SK-N-SH treated with all-trans-retinoic acid at 6 μM for 48 hours (cell line): Measurements from ENCODE around the gene BPNT1.

Source experiments
- ATAC-seq: fragments of 200-7000 bp; cut with Tn5 transposase; 3 replicates; pipeline ENCODE4 v1.9.1; 2020; ENCODE audit warnings: mild to moderate bottlenecking, moderate library complexity
- ARNTL ChIP-seq: fragments of 450-650 bp; formaldehyde crosslinking; IDR thresholded peaks from 2 replicates; pipeline ENCODE4 v1.5.0; 2020; ENCODE audit warnings: low read depth, mild to moderate bottlenecking, moderate library complexity, borderline replicate concordance
- BACH2 ChIP-seq: fragments of 250-450 bp; sonication (Bioruptor Pico); IDR thresholded peaks from 2 replicates; pipeline ENCODE4 v1.9.0; 2021; ENCODE audit warnings: mild to moderate bottlenecking, borderline replicate concordance
- CSDC2 ChIP-seq: fragments of 250-450 bp; sonication (Bioruptor Pico); IDR thresholded peaks from 2 replicates; pipeline ENCODE4 v1.5.0; 2020; ENCODE audit warnings: mild to moderate bottlenecking, moderate library complexity
- CSRNP3 ChIP-seq: fragments of 250-450 bp; sonication (Bioruptor Pico); IDR thresholded peaks from 2 replicates; pipeline ENCODE4 v1.5.1; 2021; ENCODE audit warnings: mild to moderate bottlenecking, moderate library complexity
- ESRRG ChIP-seq: fragments of 250-450 bp; sonication (Bioruptor Pico); IDR thresholded peaks from 2 replicates; pipeline ENCODE4 v1.6.1; 2021; ENCODE audit warnings: mild to moderate bottlenecking
- ISL1 ChIP-seq: fragments of 250-450 bp; sonication (Bioruptor Pico); IDR thresholded peaks from 2 replicates; pipeline ENCODE4 v2.1.2; 2022; ENCODE audit warnings: mild to moderate bottlenecking, moderate library complexity
- OSR1 ChIP-seq: fragments of 250-450 bp; sonication (Bioruptor Pico); IDR thresholded peaks from 2 replicates; pipeline ENCODE4 v1.8.0; 2022; ENCODE audit warnings: moderate library complexity, mild to moderate bottlenecking, inconsistent platforms
- PATZ1 ChIP-seq: fragments of 250-450 bp; sonication (Bioruptor Pico); IDR thresholded peaks from 2 replicates; pipeline ENCODE4 v1.8.0; 2020; ENCODE audit warnings: mild to moderate bottlenecking, moderate library complexity, borderline replicate concordance
- PPARA ChIP-seq: fragments of 250-450 bp; sonication (Bioruptor Pico); IDR thresholded peaks from 2 replicates; pipeline ENCODE4 v1.5.0; 2020; ENCODE audit warnings: mild to moderate bottlenecking, borderline replicate concordance
- RARB ChIP-seq: fragments of 250-450 bp; sonication (Bioruptor Pico); IDR thresholded peaks from 2 replicates; pipeline ENCODE4 v1.8.0; 2021; ENCODE audit warnings: mild to moderate bottlenecking, moderate library complexity
- SNAI2 ChIP-seq: fragments of 250-450 bp; sonication (Bioruptor Pico); IDR thresholded peaks from 2 replicates; pipeline ENCODE4 v1.5.0; 2020; ENCODE audit warnings: mild to moderate bottlenecking, moderate library complexity
- TCF4 ChIP-seq: fragments of 250-450 bp; sonication (Bioruptor Pico); IDR thresholded peaks from 2 replicates; pipeline ENCODE4 v1.8.0; 2021; ENCODE audit warnings: mild to moderate bottlenecking, moderate library complexity, borderline replicate concordance
- TOX ChIP-seq: fragments of 250-450 bp; sonication (Bioruptor Pico); IDR thresholded peaks from 2 replicates; pipeline ENCODE4 v1.8.0; 2021; ENCODE audit warnings: mild to moderate bottlenecking, moderate library complexity, borderline replicate concordance
- ZC3H10 ChIP-seq: fragments of 250-450 bp; sonication (Bioruptor Pico); IDR thresholded peaks from 2 replicates; pipeline ENCODE4 v1.5.1; 2021; ENCODE audit warnings: mild to moderate bottlenecking, moderate library complexity
- ZFP3 ChIP-seq: fragments of 250-450 bp; sonication (Bioruptor Pico); IDR thresholded peaks from 2 replicates; pipeline ENCODE4 v1.5.0; 2020; ENCODE audit warnings: mild to moderate bottlenecking, moderate library complexity
- ZFP30 ChIP-seq: fragments of 450-650 bp; formaldehyde crosslinking; IDR thresholded peaks from 2 replicates; pipeline ENCODE4 v1.5.0; 2022; ENCODE audit warnings: mild to moderate bottlenecking, moderate library complexity
- ZNF565 ChIP-seq: fragments of 450-650 bp; formaldehyde crosslinking; conservative IDR thresholded peaks from 2 replicates; pipeline ENCODE4 v1.5.0; 2020; ENCODE audit warnings: low read depth, mild to moderate bottlenecking, moderate library complexity
- ZNF70 ChIP-seq: fragments of 450-650 bp; formaldehyde crosslinking; IDR thresholded peaks from 2 replicates; pipeline ENCODE4 v1.5.0; 2020; ENCODE audit warnings: mild to moderate bottlenecking, moderate library complexity
- ZNF8 ChIP-seq: fragments of 450-650 bp; formaldehyde crosslinking; IDR thresholded peaks from 2 replicates; pipeline ENCODE4 v1.5.0; 2020; ENCODE audit warnings: mild to moderate bottlenecking, moderate library complexity
- TF ChIP-seq, protein P1 (sequence below): fragments of 250-450 bp; sonication (Bioruptor Pico); IDR thresholded peaks from 2 replicates; pipeline ENCODE4 v1.8.0; 2021; ENCODE audit warnings: low read depth, mild to moderate bottlenecking, moderate library complexity, borderline replicate concordance
- TF ChIP-seq, protein P2 (sequence below): fragments of 250-450 bp; sonication (Bioruptor Pico); IDR thresholded peaks from 2 replicates; pipeline ENCODE4 v1.5.0; 2020; ENCODE audit warnings: mild to moderate bottlenecking, moderate library complexity

The BPNT1 gene

DNA sequence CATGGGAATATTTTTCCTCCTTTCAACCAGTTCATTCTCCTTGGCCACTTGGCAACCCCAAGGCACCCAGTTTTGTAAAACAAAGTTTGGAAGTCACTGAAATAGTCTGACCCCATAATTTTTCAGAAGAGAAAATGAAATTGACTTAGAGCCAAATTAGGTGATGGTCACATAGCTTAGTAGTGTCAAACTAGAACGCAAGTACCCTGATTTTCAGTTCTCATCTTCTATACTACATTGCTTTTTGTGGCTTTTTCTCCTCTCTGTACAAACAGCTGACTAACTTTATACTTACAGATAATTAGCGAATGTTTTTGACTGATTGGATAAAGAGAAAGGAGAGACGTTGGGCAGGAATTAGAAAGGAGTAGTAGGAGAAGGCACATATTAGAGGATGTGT, 37.5 kb upstream of the BPNT1 start:
- no peak for ATAC-seq
- no peak for TF ChIP-seq TCF4 (CRISPR knock-in tag)
- TF ChIP-seq CSRNP3 (CRISPR knock-in tag), result no peak
- no peak for TF ChIP-seq BACH2
- no peak for TF ChIP-seq RARB (CRISPR knock-in tag)
- TF ChIP-seq ZC3H10, result no peak
- no peak for TF ChIP-seq ZNF70 (CRISPR knock-in tag)
- TF ChIP-seq, protein P1, sequence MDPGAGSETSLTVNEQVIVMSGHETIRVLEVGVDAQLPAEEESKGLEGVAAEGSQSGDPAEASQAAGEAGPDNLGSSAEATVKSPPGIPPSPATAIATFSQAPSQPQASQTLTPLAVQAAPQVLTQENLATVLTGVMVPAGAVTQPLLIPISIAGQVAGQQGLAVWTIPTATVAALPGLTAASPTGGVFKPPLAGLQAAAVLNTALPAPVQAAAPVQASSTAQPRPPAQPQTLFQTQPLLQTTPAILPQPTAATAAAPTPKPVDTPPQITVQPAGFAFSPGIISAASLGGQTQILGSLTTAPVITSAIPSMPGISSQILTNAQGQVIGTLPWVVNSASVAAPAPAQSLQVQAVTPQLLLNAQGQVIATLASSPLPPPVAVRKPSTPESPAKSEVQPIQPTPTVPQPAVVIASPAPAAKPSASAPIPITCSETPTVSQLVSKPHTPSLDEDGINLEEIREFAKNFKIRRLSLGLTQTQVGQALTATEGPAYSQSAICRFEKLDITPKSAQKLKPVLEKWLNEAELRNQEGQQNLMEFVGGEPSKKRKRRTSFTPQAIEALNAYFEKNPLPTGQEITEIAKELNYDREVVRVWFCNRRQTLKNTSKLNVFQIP (CRISPR knock-in tag), result no peak
- no peak for TF ChIP-seq SNAI2 (CRISPR knock-in tag)
- TF ChIP-seq ESRRG (CRISPR knock-in tag), result no peak
- TF ChIP-seq ZNF565, result no peak
- no peak for TF ChIP-seq ZFP3 (CRISPR knock-in tag)
- no peak for TF ChIP-seq ARNTL
- TF ChIP-seq, protein P2, sequence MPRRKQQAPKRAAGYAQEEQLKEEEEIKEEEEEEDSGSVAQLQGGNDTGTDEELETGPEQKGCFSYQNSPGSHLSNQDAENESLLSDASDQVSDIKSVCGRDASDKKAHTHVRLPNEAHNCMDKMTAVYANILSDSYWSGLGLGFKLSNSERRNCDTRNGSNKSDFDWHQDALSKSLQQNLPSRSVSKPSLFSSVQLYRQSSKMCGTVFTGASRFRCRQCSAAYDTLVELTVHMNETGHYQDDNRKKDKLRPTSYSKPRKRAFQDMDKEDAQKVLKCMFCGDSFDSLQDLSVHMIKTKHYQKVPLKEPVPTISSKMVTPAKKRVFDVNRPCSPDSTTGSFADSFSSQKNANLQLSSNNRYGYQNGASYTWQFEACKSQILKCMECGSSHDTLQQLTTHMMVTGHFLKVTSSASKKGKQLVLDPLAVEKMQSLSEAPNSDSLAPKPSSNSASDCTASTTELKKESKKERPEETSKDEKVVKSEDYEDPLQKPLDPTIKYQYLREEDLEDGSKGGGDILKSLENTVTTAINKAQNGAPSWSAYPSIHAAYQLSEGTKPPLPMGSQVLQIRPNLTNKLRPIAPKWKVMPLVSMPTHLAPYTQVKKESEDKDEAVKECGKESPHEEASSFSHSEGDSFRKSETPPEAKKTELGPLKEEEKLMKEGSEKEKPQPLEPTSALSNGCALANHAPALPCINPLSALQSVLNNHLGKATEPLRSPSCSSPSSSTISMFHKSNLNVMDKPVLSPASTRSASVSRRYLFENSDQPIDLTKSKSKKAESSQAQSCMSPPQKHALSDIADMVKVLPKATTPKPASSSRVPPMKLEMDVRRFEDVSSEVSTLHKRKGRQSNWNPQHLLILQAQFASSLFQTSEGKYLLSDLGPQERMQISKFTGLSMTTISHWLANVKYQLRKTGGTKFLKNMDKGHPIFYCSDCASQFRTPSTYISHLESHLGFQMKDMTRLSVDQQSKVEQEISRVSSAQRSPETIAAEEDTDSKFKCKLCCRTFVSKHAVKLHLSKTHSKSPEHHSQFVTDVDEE, result no peak
- TF ChIP-seq TOX (CRISPR knock-in tag), result no peak
- no peak for TF ChIP-seq CSDC2 (CRISPR knock-in tag)
- no peak for TF ChIP-seq ZFP30 (CRISPR knock-in tag)
- TF ChIP-seq ZNF8 (CRISPR knock-in tag), result no peak
- TF ChIP-seq PATZ1, result no peak
- TF ChIP-seq OSR1 (CRISPR knock-in tag), result no peak

- no peak for TF ChIP-seq ESRRG (CRISPR knock-in tag)
- TF ChIP-seq PATZ1, result no peak
- no peak for TF ChIP-seq TOX (CRISPR knock-in tag)
- no peak for TF ChIP-seq ZFP3 (CRISPR knock-in tag)
- no peak for TF ChIP-seq RARB (CRISPR knock-in tag)
- TF ChIP-seq CSRNP3 (CRISPR knock-in tag), result no peak
- TF ChIP-seq PPARA (CRISPR knock-in tag), result no peak
- no peak for TF ChIP-seq CSDC2 (CRISPR knock-in tag)
- ATAC-seq, result peak; percentile 67
These were observed 35.0 kb upstream of the BPNT1 start for GRCh38 chr1:220124542-220124941.

- TF ChIP-seq OSR1 (CRISPR knock-in tag), result no peak
- TF ChIP-seq ARNTL, result no peak
- no peak for TF ChIP-seq TOX (CRISPR knock-in tag)
- no peak for TF ChIP-seq ISL1 (CRISPR knock-in tag)
- TF ChIP-seq, protein P1 (CRISPR knock-in tag), result no peak
- no peak for TF ChIP-seq ZNF70 (CRISPR knock-in tag)
- no peak for TF ChIP-seq PATZ1
- ATAC-seq, result peak; percentile 56; the same call in 2 of the 3 replicates
These were observed 34.3 kb upstream of the BPNT1 start for GRCh38 chr1:220123889-220124288.
